ENCODE measurements around the gene ADARB1.

DNA sequence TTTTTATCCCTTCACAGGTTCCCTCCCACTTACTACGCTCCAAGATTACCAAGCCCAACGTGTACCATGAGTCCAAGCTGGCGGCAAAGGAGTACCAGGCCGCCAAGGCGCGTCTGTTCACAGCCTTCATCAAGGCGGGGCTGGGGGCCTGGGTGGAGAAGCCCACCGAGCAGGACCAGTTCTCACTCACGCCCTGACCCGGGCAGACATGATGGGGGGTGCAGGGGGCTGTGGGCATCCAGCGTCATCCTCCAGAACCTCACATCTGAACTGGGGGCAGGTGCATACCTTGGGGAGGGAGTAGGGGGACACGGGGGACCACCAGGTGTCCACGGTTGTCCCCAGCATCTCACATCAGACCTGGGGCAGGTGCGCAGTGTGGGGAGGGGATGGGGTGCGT lies 147.6 kb downstream of the ADARB1 start:
- TF ChIP-seq, protein P1, sequence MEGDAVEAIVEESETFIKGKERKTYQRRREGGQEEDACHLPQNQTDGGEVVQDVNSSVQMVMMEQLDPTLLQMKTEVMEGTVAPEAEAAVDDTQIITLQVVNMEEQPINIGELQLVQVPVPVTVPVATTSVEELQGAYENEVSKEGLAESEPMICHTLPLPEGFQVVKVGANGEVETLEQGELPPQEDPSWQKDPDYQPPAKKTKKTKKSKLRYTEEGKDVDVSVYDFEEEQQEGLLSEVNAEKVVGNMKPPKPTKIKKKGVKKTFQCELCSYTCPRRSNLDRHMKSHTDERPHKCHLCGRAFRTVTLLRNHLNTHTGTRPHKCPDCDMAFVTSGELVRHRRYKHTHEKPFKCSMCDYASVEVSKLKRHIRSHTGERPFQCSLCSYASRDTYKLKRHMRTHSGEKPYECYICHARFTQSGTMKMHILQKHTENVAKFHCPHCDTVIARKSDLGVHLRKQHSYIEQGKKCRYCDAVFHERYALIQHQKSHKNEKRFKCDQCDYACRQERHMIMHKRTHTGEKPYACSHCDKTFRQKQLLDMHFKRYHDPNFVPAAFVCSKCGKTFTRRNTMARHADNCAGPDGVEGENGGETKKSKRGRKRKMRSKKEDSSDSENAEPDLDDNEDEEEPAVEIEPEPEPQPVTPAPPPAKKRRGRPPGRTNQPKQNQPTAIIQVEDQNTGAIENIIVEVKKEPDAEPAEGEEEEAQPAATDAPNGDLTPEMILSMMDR (IDR thresholded peaks at IDR 0.05) = no peak
- TF ChIP-seq POLR2A (IDR thresholded peaks at IDR 0.05) = no peak
